Stimulated activated CD8-positive, alpha-beta memory T cell treated with anti-CD3 and anti-CD28 coated beads, Interleukin-7, amount 100 ng/mL, for 1 hour (primary cell): Measurements from ENCODE around the gene DCK.

Experiments used
- DNase-seq, 2 donors: peaks; one replicate each; pipeline ENCODE4 v3.0.0-alpha.2; 2020; ENCODE audit warnings: low read depth in 2 of 2

Gene DCK

DNA sequence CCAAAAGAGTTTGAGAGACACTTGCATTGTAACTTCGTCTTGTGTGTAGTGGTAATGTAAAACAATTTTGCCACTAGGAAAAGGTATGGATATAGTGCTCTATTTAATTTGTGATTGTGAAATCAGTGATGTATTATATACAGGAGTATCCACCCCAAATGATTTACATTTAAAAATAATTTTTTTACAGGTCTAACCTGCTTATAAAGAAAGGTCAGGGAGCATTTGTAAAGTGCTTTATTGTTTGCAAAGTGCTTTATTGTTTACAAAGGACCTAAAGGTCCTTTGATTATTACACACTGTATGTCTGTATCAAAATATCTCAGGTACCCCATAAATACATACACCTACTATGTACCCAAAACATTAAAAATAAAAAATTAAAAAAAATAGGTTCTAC is 70.3 kb downstream of the DCK start:
- no peak for DNase-seq

DNA sequence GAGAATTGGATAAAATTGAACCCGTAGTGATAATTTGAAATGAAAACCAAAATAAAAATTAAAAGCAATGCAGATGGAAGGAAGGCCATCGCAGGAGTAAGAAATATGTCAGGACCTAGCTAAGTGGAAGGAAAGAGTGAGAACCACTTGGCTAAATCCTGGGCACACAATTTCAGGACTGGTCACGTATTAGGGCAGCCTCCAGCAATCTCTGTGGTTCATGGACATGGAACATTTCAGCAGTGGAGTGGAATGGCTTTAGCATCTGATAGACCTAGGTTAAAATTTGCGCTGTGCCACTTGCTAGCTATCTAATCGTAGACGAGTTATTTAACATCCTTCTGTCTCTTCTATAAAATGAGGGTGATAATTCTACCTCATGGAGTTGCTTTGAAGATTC is 71.1 kb downstream of the DCK start:
- no peak for DNase-seq

DNA sequence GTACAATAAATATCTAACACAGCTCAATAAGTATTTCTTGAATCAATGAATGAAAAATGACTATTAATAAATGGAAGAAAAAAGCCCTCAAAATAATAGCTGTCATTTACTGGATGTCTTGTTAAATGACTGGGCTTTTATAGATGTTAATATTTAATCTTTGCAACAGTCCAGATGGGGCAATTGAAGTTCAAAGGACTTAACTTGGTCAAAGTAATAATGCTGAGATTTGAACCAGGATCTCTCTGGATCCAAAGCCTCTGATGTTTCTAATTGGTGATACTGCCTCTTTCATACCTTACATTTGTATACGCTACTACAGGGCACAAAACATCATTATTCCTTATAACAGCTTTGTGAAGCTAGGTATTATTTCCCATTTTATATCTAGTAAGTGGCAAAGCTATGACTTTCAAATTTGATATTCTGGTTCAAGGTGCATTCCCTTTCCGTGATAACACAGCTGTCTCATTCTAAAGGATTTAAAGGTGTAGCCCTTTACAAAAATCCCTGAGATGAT is 72.6 kb downstream of the DCK start:
- no peak for DNase-seq

DNA sequence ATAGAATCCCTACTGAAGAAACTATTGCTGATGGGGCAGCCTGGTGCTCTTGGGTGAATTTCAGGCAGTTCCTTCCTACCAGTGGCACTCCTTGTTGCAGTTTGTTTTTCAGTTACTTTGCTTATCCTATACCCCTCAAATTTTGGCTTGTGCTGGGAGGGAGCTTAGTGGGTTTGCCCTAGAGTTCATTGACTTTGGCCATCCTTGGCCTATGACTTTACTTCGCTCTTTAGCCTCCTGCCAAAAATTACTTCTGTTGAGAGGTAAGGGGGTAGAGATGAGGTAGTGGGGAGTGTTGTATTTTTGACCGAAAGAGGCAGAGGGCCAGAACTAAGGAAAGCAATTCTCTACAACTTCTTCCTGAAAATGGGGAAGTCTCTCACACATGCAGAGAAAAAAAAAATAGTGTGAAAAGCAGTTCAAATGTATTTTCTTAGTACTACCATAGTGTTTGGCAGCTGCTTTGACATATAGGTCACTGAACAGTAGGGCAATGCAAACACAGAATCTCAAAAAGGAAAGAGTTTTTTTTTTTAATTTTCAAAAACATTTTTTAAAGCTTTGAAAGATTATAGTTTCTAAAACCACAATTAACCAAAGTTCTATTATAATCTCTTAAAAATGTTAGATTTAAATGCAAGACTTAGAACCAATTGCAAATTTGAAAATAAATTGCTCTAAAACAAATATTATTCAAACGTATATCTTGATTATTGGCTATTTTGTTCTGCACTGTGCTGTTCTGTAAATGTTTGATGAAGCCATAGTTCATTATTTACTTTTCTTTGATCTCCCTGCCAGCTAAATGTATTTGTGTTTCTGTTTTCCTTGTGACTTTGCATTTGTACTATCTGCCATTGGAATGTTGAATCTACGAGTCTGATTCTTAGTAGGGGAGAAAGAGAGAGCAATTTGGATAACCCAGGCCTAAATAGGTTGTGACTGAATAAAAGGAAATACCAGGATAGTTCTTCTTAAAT is 73.6 kb downstream of the DCK start:
- DNase-seq, result no peak

DNA sequence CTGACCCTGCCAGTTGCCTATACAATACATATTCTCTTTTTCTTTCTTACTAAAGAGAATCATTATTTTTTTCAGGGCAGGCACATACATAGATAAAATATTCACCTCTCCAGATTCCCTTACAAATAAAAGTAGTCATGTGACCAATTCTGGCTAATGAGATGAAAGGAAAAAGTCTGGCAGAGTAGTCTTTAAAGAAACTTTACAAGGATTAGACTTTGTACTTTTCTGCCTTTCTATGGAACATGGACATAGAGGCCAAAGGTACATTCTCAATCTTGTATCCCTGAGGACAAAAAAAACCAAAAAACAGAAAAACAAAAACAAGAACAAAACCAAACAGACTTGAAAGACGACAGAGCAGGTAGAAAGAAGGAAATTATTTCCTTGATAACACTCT is 75.6 kb downstream of the DCK start:
- DNase-seq, result no peak

DNA sequence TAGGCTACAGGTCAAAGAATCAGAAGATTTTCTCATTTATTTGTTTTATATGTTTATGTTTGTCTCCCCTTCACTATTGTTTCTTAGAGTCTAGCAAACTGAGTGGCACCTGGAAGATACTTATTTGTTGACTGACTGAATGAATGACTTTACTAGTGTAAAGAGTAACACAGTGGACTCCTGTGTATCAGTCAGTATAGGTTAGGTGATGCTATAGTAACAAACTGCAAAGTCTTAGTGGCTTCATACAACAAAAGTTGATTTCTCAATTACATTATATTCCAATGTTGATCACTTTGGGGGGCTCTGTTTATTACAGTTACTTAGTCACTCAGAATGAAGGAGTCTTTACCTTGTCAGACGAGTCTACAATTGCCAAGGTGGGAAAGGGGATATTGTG is 76.6 kb downstream of the DCK start:
- DNase-seq, result no peak

DNA sequence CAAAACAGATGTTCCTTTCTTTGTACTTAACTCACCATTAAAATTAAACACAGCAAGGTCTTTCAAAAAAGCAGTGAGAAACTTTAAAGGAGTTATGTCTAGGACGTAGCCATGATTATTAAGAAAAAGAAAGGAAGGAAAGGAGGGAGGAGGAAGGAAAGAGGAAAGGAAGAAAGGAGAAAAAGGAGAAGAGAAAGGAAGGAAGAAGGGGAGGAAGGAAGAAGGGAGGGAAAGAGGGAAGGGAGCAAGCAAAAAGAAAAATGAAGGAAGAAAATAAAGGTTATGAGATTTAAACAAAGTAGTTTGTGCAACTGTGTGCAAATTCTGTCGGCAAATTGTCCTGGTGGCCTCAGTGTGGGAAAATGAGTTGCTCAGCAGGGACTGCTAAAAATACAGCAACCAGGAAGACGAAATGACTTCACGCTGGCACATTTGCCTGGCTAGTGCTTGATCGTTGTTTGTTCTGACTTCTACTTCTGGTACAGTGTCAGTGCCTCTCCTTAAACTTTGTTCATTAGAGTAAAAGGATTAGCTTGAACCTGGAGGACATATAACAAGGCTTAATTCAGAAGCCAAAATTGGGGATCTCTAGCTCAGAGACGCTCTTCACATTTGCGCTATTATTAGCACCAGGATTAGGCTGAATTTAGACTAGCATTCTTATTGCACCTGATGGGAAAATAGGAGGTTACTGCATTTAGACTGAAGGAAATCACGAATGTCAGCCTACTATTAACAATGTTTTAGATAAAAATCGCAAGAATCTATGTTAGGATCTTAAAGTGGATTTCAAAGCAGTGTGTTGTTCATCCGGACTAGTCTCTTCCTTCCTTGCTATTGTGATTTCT is 81.2 kb downstream of the DCK start:
- no peak for DNase-seq
